GM18909 (cell line): ENCODE data around the gene SOST.

Source experiments
- ATAC-seq: cut with Tn5 transposase; IDR thresholded peaks from one replicate; pipeline ENCODE4 v1.9.1; 2021; ENCODE audit warnings: mild to moderate bottlenecking; ENCODE audit not compliant: unreplicated experiment, poor library complexity

Gene SOST

DNA sequence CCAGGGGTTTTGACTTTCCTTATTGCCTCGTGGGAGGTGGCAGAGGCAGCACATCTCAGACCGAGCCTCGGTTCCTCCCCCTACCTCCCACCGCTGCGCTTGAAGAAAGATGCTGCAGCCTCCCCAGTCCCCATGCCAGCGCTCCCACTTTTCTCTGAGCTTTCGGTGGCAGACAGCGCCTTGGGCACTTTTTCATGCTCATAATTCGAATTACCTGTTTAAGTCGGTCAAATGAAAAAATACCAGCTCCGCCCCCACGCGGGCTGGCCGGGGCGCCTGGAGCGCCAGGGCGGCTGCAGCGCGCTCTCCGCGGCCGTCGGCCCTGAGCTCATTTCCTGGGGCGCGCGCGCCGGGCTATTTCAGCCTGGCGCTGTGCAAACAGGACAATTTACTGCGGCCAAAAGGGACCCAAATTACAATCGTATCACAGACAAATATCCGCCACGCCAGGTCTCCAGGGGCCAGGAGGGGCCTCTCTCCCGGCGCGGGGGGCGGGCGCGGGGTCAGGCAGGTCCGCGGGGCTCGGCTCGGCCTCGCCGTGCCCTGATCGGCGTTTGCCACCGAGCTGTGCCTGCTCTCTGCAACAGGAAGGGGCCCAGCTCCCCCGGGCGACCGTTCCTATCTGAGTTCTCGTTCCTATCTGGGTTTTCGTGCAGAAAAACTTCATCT lies 45.0 kb downstream of the SOST start:
- ATAC-seq: no peak

- ATAC-seq: no peak
These were observed 46.2 kb downstream of the SOST start for GRCh38 chr17:43712397-43712796.

- ATAC-seq: no peak
These were observed 48.5 kb downstream of the SOST start for GRCh38 chr17:43710101-43710500.

DNA sequence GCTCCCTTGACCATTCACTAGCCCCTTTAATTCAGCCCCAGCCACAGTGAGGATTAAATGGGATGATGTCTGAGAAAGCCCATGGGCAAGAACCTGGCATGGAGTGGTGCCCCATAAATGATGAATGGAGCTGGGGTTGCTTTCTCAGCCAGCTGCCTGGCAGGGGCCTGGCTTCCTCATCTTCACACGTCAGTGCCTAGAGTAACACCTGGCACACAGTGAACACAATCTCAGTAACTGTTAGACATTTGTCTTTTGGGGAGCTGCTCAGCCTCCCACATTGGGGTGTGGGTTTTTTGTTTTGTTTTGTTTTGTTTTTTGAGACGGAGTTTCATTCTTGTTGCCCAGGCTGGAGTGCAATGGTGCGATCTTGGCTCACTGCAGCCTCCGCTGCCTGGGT lies 49.4 kb downstream of the SOST start:
- ATAC-seq: no peak

GRCh38 chr17:43707184-43707583 lies 51.4 kb downstream of the SOST start:
- no peak for ATAC-seq

- no peak for ATAC-seq
These were observed 52.4 kb downstream of the SOST start for GRCh38 chr17:43706235-43706634.
